ACHN (cell line): ENCODE data around the gene MYO1D.
"Not testable (repeated sequence)": the region's sequence is repeated elsewhere in the genome, so short reads cannot be mapped to it uniquely, and the experiment has no call there.

Experiments
- DNase-seq: peaks from one replicate; pipeline ENCODE4 v3.0.0-alpha.2; 2015
- in situ Hi-C: cut with HindIII; loops from 2 replicates; pipeline ENCODE4 v1.10.0; 2017; ENCODE audit warnings: low sequenced_read_pairs, low pct_ligation_motif_present, low pct_unique_long_range_greater_than_20kb

Gene MYO1D

DNA sequence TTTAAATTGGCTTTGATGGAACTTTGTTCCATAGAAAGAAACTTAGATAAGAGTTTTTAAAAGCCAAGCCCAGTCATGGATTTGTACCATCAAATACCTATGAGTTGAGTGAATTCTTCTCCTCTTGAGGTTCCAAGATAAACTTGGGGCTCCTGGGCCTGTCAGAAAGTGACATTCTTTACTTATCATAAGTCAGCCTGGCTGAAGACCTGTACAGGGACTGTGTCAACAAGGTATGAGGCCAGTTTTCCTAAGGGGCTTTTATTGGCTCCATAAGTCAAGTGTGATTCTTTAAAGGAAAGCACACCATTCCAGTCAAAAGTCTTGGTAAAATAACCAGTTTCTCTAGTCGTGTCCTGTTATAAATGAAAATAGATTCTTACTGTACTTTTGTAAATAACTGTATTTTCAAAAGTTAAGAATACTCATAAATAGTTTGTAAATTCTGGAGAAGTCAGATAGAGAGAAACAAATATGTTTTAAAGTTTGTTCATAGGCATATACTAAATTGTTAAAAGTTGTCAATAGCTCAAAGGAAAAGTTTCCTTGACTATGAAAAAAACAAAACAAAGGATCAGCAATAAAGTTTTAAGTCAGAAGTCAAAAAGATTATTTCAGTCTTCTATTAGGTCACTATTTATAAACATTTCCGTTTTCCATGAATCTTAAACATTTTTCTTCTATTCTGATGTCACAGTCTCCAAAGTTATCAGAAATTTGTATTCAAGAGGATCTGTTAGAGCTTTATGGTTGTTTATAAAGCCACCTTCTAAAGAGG lies 22.5 kb upstream of the MYO1D start:
- in situ Hi-C loops, result no loop called here
- DNase-seq, result no peak

DNA sequence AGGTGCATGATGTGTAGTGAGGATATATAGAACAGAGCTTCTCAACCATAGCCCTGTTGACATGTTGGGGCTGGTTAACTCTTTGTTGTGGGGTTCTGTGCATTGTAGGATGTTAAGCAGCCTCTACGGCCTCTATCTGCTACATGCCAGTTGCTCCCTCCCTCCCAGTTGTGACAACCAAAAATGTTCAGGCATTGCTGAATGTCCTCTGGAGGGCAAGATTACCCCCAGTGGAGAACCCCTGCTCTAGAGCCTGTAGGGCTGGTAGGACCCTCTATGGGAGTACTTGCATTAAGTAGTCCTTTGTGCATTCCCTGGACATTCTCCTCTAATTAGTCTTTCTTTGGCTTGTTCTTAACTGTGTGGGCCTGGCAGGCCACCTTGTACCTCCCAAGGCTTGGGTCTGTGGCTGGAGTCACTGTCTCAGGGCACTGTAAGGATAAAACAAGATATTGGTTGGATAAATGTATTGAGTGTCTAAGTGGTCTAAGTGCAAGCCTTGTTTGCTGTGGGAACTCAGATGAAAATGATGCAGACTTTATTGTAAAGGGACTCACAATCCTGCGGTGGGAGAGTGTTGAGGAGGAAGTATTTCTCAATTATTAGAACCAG lies 19.8 kb upstream of the MYO1D start:
- in situ Hi-C loops, result no loop called here

DNA sequence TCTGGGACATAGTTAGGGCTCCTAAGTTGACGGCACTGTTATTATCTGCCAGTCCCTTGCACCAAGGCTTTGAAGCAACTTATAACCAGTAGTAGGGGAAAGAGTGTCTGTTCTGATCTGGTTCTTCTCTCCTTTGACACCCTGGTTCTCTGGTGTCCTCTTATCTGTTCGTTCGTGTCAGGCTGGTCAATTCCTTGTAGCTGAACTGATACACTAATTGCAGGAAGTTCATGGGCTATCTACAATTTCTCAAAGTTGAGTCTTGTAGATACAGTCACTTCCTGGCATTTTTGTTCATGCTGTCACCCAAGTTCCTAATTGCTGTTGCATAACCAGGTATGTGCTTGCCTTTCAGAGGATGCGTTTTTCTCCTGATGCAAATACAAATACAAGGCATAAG lies 17.3 kb upstream of the MYO1D start:
- in situ Hi-C loops, result no loop called here
- no peak for DNase-seq

More for the DNA sequence above, 19.8 kb upstream of the MYO1D start:
- no peak for DNase-seq

GRCh38 chr17:32887410-32887809 lies 10.5 kb upstream of the MYO1D start:
- DNase-seq, in situ Hi-C loops: not testable (repeated sequence)

- DNase-seq, in situ Hi-C loops: not testable (repeated sequence)
Measured at GRCh38 chr17:32886951-32887350, 10.0 kb upstream of the MYO1D start.

- in situ Hi-C loops, result no loop called here
- DNase-seq, result no peak
Measured at GRCh38 chr17:32882734-32883133, 5.8 kb upstream of the MYO1D start.

DNA sequence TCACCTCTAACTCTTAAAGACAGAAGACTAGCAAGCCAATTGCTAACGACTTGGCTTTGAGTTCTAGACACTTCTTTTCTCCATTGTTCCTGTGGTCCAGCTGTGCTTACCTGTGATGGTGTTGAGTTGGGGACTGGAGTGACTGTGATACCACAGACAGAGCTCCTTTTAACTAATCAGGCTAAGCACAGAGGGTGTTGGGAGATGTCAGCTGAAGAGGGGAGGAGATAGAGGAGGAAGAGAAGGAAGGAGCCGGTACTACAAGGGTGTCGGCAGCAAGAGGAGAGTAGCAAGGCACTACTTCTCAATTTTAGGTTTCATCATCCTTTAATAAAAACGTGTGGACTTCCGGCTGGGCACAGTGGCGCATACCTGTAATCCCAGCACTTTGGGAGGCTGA lies 5.1 kb upstream of the MYO1D start:
- in situ Hi-C loops, result no loop called here

DNA sequence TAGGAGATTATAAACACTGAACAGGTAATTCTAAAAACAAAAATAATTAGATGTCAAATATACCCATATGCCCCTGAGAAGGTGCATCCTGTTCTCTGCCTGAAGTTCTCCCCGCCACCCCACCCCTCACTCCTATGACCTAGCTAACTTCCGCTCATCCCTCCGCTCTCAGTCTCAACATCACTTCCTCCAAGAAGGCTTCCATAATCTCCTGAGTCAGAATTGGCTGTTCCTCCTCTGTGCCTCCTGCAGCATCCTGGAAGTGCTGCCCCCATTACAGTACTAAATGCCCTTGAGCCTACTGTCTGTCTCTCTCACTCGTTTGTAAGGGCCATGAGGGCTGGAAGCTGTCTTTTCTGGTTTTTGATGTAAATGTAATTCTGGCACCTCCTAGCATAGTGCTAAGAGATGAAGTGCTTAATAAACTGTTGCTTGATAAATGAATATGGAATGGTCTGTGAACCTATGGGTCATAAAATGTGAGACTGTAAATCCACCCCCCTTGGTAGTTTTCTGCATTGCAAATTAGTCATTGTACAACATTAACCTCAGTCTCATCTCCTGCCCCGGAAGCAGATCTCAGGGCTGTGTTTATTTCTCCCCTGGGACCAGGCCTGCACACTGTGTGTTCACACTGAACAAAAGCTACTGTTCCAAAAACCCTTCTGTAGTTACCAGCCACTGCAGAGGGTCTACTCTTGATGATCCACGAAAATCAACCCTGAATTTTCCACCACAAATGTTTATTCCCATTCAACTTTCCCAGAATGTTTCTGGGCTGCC lies 3.9 kb upstream of the MYO1D start:
- in situ Hi-C loops, result no loop called here

More for the DNA sequence above, 5.1 kb upstream of the MYO1D start:
- no peak for DNase-seq

DNA sequence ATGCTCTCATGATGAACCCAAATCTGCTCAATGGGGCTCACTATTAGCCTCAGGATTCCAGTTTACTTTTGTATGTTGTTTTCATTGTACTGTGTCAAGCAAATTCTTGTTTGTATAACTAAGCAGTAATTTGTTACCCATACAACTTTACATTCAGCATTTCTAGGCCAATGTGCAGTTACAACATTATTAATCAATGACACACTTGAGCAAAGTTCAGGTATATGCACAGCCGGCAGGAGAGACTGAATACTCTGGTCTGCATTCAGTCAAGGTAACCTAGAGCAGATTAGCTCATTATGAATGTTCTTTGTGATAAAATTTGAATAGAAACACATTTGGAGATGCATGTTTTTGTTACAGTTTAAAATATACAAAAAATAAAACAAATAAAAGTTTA lies 2.2 kb upstream of the MYO1D start:
- in situ Hi-C loops, result no loop called here
- DNase-seq, result no peak

More for the DNA sequence above, 3.9 kb upstream of the MYO1D start:
- DNase-seq, result no peak

- in situ Hi-C loops, result no loop called here
- DNase-seq, result no peak
Measured at GRCh38 chr17:32878211-32878610, 1.3 kb upstream of the MYO1D start.

GRCh38 chr17:32877164-32877764 lies 340 bp upstream of the MYO1D start:
- in situ Hi-C loops, result no loop called here
- peak; percentile 94 for DNase-seq

DNA sequence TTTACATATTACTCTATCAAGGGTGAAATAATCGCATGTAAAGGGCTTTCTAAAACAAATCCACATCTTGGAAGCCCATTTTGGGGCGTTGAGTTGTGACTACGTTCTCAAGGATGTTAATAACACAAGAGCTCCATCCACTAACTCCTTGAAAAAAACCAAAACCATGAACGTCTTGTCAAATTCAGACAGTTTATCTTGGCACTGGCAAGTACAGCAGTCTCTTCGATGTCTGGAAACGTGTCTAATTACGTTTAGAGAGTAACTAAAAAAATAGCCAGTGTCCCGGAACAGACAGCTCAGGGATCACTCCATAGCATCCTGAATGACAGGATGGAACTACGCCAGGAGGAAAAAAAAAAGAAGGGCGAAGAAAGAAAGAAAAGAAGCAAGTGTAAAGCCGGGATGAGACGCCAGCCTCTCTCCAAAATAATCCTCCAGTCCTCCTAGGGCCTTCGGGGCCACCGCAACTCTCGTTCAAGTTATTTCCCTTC lies 954 bp downstream of the MYO1D start:
- in situ Hi-C loops, result no loop called here
- DNase-seq, result peak; percentile 37

DNA sequence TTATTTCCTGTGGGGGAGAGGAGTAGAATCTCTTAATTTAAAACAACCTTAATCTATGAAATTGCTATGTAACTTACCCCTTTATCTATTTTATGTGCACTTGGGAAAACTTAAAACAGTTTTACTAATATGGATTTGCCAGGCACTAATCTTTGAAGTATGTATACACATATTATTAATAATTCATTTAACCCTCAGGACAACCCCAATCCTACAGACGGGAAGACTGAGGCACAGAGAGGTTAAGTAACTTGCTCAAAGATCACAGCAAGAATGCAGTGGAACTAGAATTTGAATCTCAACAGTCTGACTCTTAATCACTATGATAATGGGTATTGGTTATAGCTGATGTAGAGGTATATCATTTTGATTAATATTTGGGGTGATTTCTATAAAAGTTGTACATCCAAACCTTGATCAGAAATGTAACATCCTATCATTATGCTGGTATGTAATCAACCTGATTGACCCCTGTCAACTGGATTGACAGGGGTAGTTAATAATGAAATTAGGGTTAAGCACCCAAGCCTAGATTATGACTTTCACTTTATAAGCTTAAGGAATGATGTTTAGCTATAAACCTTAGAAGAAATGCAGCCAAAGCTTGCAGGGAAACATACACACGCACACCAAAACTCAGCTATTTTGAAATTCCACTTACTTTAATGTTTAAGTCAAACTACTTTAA lies 1.6 kb downstream of the MYO1D start:
- DNase-seq, result no peak
- in situ Hi-C loops, result no loop called here

DNA sequence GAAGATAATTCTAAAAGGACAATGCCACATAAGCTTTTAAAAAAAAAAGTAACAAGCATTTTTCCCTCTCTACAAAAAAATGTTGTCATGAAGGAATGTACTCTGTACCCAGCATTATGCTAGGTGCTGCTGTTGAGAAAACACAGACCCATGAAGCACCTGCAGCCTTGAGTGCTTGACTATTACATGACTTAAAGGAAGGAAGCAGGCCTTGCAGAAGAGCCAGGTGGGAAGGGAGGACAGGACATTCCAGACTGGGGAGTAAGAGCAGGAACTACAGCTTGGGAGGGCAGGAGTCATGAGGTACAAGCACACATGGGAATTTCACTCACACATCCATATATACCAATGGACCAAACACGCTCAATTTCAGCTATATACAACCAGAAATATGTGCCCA lies 3.8 kb downstream of the MYO1D start:
- DNase-seq, result no peak
- in situ Hi-C loops, result no loop called here

GRCh38 chr17:32871746-32872145 lies 5.2 kb downstream of the MYO1D start:
- no peak for DNase-seq
- in situ Hi-C loops, result no loop called here

- in situ Hi-C loops, result no loop called here
- no peak for DNase-seq
Measured at GRCh38 chr17:32870969-32871368, 6.0 kb downstream of the MYO1D start.

- no peak for DNase-seq
- in situ Hi-C loops, result no loop called here
Measured at GRCh38 chr17:32870027-32870670, 6.8 kb downstream of the MYO1D start.
